HEK293 (cell line): Measurements from ENCODE around the gene SNX33.

Experiments
- CTCF ChIP-seq: fragments of 450-650 bp; formaldehyde crosslinking; IDR thresholded peaks from 2 replicates; pipeline ENCODE4 v1.5.1; 2016; ENCODE audit warnings: missing biosample characterization, missing genetic modification characterization
- ZNF701 ChIP-seq: fragments of 450-650 bp; formaldehyde crosslinking; IDR thresholded peaks from 2 replicates; pipeline ENCODE4 v1.5.1; 2016; ENCODE audit warnings: missing biosample characterization, missing genetic modification characterization

DNA sequence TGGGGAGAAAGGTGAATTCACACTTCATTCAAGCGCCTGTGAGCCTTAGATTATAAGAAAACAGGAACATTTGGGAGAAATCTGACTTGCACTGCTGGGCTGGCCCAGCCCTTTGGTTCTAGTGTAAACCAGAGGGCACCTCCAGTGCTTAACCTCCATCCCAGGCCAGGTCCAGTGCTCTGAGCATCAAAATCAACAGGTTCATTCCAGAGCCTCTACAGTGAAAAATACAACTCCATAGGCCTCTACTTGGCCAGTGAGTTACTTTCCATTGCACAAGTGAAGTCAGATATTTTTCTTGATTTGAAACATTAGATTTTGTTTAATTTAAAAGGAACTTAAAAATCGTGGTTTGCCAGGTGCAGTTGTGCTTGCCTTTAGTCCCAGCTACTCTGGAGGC is 25.2 kb upstream of the SNX33 start:
- TF ChIP-seq CTCF (tag by site-specific recombination) = no peak
- TF ChIP-seq ZNF701 (tag by site-specific recombination) = no peak
